Measurements from ENCODE around the gene CALML6.
"Not testable (repeated sequence)": the region's sequence is repeated elsewhere in the genome, so short reads cannot be mapped to it uniquely, and the experiment has no call there.

Gene CALML6

GRCh38 chr1:1914971-1915692, at the start of gene CALML6:
Gene CALML6, plus strand, starts transcription at chr1:1915260. Its CDS starts 21 bp downstream, at chr1:1915281.
- no peak for DNase-seq (ENCODE audit: low read depth in 2 of 2)

GRCh38 chr1:1867164-1867563, 47.9 kb upstream of the CALML6 start:
- no peak for DNase-seq (ENCODE audit: low read depth in 2 of 2)

- DNase-seq (ENCODE audit: low read depth in 2 of 2), result no peak
These were observed 45.6 kb upstream of the CALML6 start for GRCh38 chr1:1869469-1869868.

- DNase-seq (ENCODE audit: low read depth in 2 of 2), result no peak
These were observed 42.6 kb upstream of the CALML6 start for GRCh38 chr1:1872329-1872994.

GRCh38 chr1:1873186-1873585, 41.9 kb upstream of the CALML6 start:
- DNase-seq (ENCODE audit: low read depth in 2 of 2), result no peak

- no peak for DNase-seq (ENCODE audit: low read depth in 2 of 2)
These were observed 40.2 kb upstream of the CALML6 start for GRCh38 chr1:1874901-1875300.

- no peak for DNase-seq (ENCODE audit: low read depth in 2 of 2)
These were observed 39.1 kb upstream of the CALML6 start for GRCh38 chr1:1875932-1876331.

GRCh38 chr1:1876335-1876930, 38.6 kb upstream of the CALML6 start:
- no peak for DNase-seq (ENCODE audit: low read depth in 2 of 2)

GRCh38 chr1:1877865-1878436, 37.1 kb upstream of the CALML6 start:
- DNase-seq (ENCODE audit: low read depth in 2 of 2), result no peak

- DNase-seq (ENCODE audit: low read depth in 2 of 2), result no peak
These were observed 35.1 kb upstream of the CALML6 start for GRCh38 chr1:1879942-1880341.

GRCh38 chr1:1880617-1881312, 34.3 kb upstream of the CALML6 start:
- no peak for DNase-seq (ENCODE audit: low read depth in 2 of 2)

- DNase-seq (ENCODE audit: low read depth in 2 of 2), result no peak
These were observed 33.3 kb upstream of the CALML6 start for GRCh38 chr1:1881727-1882126.

- no peak for DNase-seq (ENCODE audit: low read depth in 2 of 2)
These were observed 31.8 kb upstream of the CALML6 start for GRCh38 chr1:1883092-1883873.

GRCh38 chr1:1883890-1884289, 31.2 kb upstream of the CALML6 start:
- DNase-seq (ENCODE audit: low read depth in 2 of 2), result not testable (repeated sequence)

- DNase-seq (ENCODE audit: low read depth in 2 of 2), result no peak
These were observed 25.8 kb upstream of the CALML6 start for GRCh38 chr1:1889090-1889750.

- no peak for DNase-seq (ENCODE audit: low read depth in 2 of 2)
These were observed 25.1 kb upstream of the CALML6 start for GRCh38 chr1:1889847-1890505.

- peak; percentile 72 to 75 for DNase-seq (ENCODE audit: low read depth in 2 of 2)
These were observed 24.3 kb upstream of the CALML6 start, which contains the start of gene GNB1 for GRCh38 chr1:1890506-1891348. Gene GNB1, minus strand, starts transcription at chr1:1891087. Its CDS starts 65,634 bp downstream, at chr1:1825453.

GRCh38 chr1:1891349-1892078, 23.5 kb upstream of the CALML6 start:
- peak; percentile 58 to 72 for DNase-seq (ENCODE audit: low read depth in 2 of 2)
